WTC11 (cell line): ENCODE data around the gene FLRT1. TPM values are rescaled to one million over a fixed set of nuclear protein-coding genes. Genes with fewer than 3 reads are reported as not detected.

Source experiments
- ATAC-seq: fragments of 200-7000 bp; cut with Tn5 transposase; 2 replicates; pipeline ENCODE4 v1.10.0; 2021; ENCODE audit warnings: mild to moderate bottlenecking, moderate library complexity
- CTCF ChIA-PET: fragments of 300-600 bp; sonication (Branson Sonifier 250); formaldehyde crosslinking; loops from one replicate; lab custom pipeline; 2021; ENCODE audit warnings: antibody characterized with exemption; lab: Charles Lee
- POLR2A ChIA-PET: fragments of 350-600 bp; sonication (Branson Sonifier 250); formaldehyde crosslinking; loops from one replicate; lab custom pipeline; 2021; ENCODE audit warnings: antibody characterized with exemption; lab: Charles Lee
- DNase-seq: peaks from one replicate; pipeline ENCODE4 v3.0.0; 2021; ENCODE audit warnings: low spot score
- H3K27ac Mint-ChIP-seq: 2 replicates; pipeline ENCODE4 v1.8.0; 2021; ENCODE audit warnings: mixed read lengths
- H3K27me3 Mint-ChIP-seq: 2 replicates; pipeline ENCODE4 v1.8.0; 2021; ENCODE audit warnings: low read depth, mild to moderate bottlenecking, moderate library complexity, mixed read lengths
- H3K36me3 Mint-ChIP-seq: 2 replicates; pipeline ENCODE4 v1.8.0; 2021; ENCODE audit warnings: mixed read lengths
- H3K4me1 Mint-ChIP-seq: 2 replicates; pipeline ENCODE4 v1.8.0; 2022; ENCODE audit warnings: mixed read lengths
- H3K4me3 Mint-ChIP-seq: 2 replicates; pipeline ENCODE4 v1.8.0; 2021; ENCODE audit warnings: mild to moderate bottlenecking, moderate library complexity, mixed read lengths
- H3K9me3 Mint-ChIP-seq: 2 replicates; pipeline ENCODE4 v1.8.0; 2021; ENCODE audit warnings: mixed read lengths
- ARID4B ChIP-seq: sonication (generic); formaldehyde crosslinking; IDR thresholded peaks from 2 replicates; pipeline ENCODE4 v1.8.0; 2023; ENCODE audit warnings: missing genetic modification reagents, mild to moderate bottlenecking, borderline replicate concordance
- ATF1 ChIP-seq: sonication (generic); formaldehyde crosslinking; IDR thresholded peaks from 2 replicates; pipeline ENCODE4 v1.8.1; 2023; ENCODE audit warnings: mild to moderate bottlenecking, moderate library complexity, missing genetic modification reagents
- ATF2 ChIP-seq: sonication (generic); formaldehyde crosslinking; IDR thresholded peaks from 2 replicates; pipeline ENCODE4 v1.8.1; 2022; ENCODE audit warnings: low read depth, missing genetic modification reagents, borderline replicate concordance
- CREM ChIP-seq: sonication (generic); formaldehyde crosslinking; IDR thresholded peaks from 2 replicates; pipeline ENCODE4 v1.8.1; 2022; ENCODE audit warnings: mild to moderate bottlenecking, missing genetic modification reagents, moderate library complexity
- CTCF ChIP-seq: fragments of 200-600 bp; IDR thresholded peaks from 2 replicates; pipeline ENCODE4 v1.8.0; 2022; ENCODE audit warnings: antibody characterized with exemption
- HMGA2 ChIP-seq: fragments of 250-450 bp; sonication (Bioruptor Pico); IDR thresholded peaks from 2 replicates; pipeline ENCODE4 v1.4.0; 2021; ENCODE audit warnings: mild to moderate bottlenecking, moderate library complexity
- MAX ChIP-seq: sonication (generic); formaldehyde crosslinking; IDR thresholded peaks from 2 replicates; pipeline ENCODE4 v1.8.0; 2022; ENCODE audit warnings: mild to moderate bottlenecking, missing genetic modification reagents
- OVOL2 ChIP-seq: fragments of 250-450 bp; sonication (Bioruptor Pico); IDR thresholded peaks from 2 replicates; pipeline ENCODE4 v1.9.0; 2021; ENCODE audit warnings: mild to moderate bottlenecking, borderline replicate concordance
- PRRX2 ChIP-seq: fragments of 250-450 bp; sonication (Bioruptor Pico); IDR thresholded peaks from 2 replicates; pipeline ENCODE4 v1.8.0; 2021; ENCODE audit warnings: mild to moderate bottlenecking
- RORB ChIP-seq: fragments of 250-450 bp; sonication (Bioruptor Pico); IDR thresholded peaks from 2 replicates; pipeline ENCODE4 v1.9.0; 2021; ENCODE audit warnings: mild to moderate bottlenecking
- STAT6 ChIP-seq: sonication (generic); formaldehyde crosslinking; conservative IDR thresholded peaks from 2 replicates; pipeline ENCODE4 v1.8.1; 2023; ENCODE audit warnings: mild to moderate bottlenecking, low read depth, missing genetic modification reagents, moderate library complexity
- USF1 ChIP-seq: sonication (generic); formaldehyde crosslinking; IDR thresholded peaks from 2 replicates; pipeline ENCODE4 v1.8.0; 2022; ENCODE audit warnings: mild to moderate bottlenecking, missing genetic modification reagents
- ZBTB21 ChIP-seq: sonication (generic); formaldehyde crosslinking; IDR thresholded peaks from 2 replicates; pipeline ENCODE4 v1.8.1; 2023; ENCODE audit warnings: mild to moderate bottlenecking, missing genetic modification reagents, borderline replicate concordance
- ZBTB43 ChIP-seq: sonication (generic); formaldehyde crosslinking; IDR thresholded peaks from 2 replicates; pipeline ENCODE4 v1.8.1; 2023; ENCODE audit warnings: mild to moderate bottlenecking, missing genetic modification reagents
- ZNF396 ChIP-seq: fragments of 250-450 bp; sonication (Bioruptor Pico); IDR thresholded peaks from 2 replicates; pipeline ENCODE4 v1.8.0; 2021; ENCODE audit warnings: mild to moderate bottlenecking, moderate library complexity, borderline replicate concordance
- ZNF423 ChIP-seq: fragments of 250-450 bp; sonication (Bioruptor Pico); IDR thresholded peaks from 2 replicates; pipeline ENCODE4 v2.1.2; 2022; ENCODE audit warnings: mild to moderate bottlenecking, moderate library complexity
- ZSCAN18 ChIP-seq: fragments of 250-450 bp; sonication (Bioruptor Pico); IDR thresholded peaks from 2 replicates; pipeline ENCODE4 v2.1.2; 2022; ENCODE audit warnings: mild to moderate bottlenecking, moderate library complexity
- total RNA-seq: library from RNA; stranded (reverse); gene quantifications from 3 replicates; pipeline ENCODE4 v1.2.3, GENCODE V29; 2021
- TF ChIP-seq, protein P1 (sequence below): sonication (generic); formaldehyde crosslinking; IDR thresholded peaks from 2 replicates; pipeline ENCODE4 v1.8.1; 2022; ENCODE audit warnings: low read depth, mild to moderate bottlenecking, moderate library complexity, missing genetic modification reagents, borderline replicate concordance
- TF ChIP-seq, protein P2 (sequence below): fragments of 250-450 bp; sonication (Bioruptor Pico); IDR thresholded peaks from 2 replicates; pipeline ENCODE4 v1.8.0; 2021; ENCODE audit warnings: mild to moderate bottlenecking

The FLRT1 gene
- total RNA-seq, 1 experiment from 2014 or later: 0.20 TPM

- no peaks in the 10 kb centered on the region for H3K4me1 Mint-ChIP-seq
- no peak overlapping the region for H3K4me3 Mint-ChIP-seq
- DNase-seq (no peak), ATAC-seq (no peak)
- POLR2A ChIA-PET: no interaction called here
- H3K27ac Mint-ChIP-seq: no peak overlapping the region
- H3K27me3 Mint-ChIP-seq: peaks cover 85% of the 10 kb centered on the region
- CTCF ChIA-PET: no interaction called here
- peaks cover 14% of the 10 kb centered on the region for H3K9me3 Mint-ChIP-seq
- H3K36me3 Mint-ChIP-seq: peaks cover 8% of the 10 kb centered on the region
- TF ChIP-seq OVOL2 (no peak), PRRX2 (CRISPR knock-in tag) (no peak), STAT6 (no peak), ATF2 (CRISPR knock-in tag) (no peak), CREM (CRISPR knock-in tag) (no peak), HMGA2 (CRISPR knock-in tag) (no peak), ZSCAN18 (CRISPR knock-in tag) (no peak), ZBTB21 (no peak), ATF1 (no peak), ZNF423 (CRISPR knock-in tag) (no peak), ARID4B (no peak), ZBTB43 (no peak), RORB (no peak), USF1 (CRISPR knock-in tag) (no peak), MAX (CRISPR knock-in tag) (no peak), ZNF396 (CRISPR knock-in tag) (no peak), CTCF (no peak)
- TF ChIP-seq, protein P1, sequence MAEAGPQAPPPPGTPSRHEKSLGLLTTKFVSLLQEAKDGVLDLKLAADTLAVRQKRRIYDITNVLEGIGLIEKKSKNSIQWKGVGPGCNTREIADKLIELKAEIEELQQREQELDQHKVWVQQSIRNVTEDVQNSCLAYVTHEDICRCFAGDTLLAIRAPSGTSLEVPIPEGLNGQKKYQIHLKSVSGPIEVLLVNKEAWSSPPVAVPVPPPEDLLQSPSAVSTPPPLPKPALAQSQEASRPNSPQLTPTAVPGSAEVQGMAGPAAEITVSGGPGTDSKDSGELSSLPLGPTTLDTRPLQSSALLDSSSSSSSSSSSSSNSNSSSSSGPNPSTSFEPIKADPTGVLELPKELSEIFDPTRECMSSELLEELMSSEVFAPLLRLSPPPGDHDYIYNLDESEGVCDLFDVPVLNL (CRISPR knock-in tag): no peak
- TF ChIP-seq, protein P2, sequence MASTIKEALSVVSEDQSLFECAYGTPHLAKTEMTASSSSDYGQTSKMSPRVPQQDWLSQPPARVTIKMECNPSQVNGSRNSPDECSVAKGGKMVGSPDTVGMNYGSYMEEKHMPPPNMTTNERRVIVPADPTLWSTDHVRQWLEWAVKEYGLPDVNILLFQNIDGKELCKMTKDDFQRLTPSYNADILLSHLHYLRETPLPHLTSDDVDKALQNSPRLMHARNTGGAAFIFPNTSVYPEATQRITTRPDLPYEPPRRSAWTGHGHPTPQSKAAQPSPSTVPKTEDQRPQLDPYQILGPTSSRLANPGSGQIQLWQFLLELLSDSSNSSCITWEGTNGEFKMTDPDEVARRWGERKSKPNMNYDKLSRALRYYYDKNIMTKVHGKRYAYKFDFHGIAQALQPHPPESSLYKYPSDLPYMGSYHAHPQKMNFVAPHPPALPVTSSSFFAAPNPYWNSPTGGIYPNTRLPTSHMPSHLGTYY: no peak
Measured at GRCh38 chr11:64013141-64013896, 22.4 kb upstream of the FLRT1 start.
